ENCODE data around the gene OR6K3. TPM values are rescaled to one million over a fixed set of nuclear protein-coding genes. Genes with fewer than 3 reads are reported as not detected.
"Not testable (repeated sequence)": the region's sequence is repeated elsewhere in the genome, so short reads cannot be mapped to it uniquely, and the experiment has no call there.

The OR6K3 gene
- total RNA-seq = not detected in 2 replicates

GRCh38 chr1:158720620-158721019 is at the start of gene OR6K3:
TSS of gene OR6K3 (minus strand) at chr1:158720720. CDS start at chr1:158718115, 2,605 bp downstream.
- DNase-seq (ENCODE audit: low read depth, low spot score) = no peak

- DNase-seq (ENCODE audit: low read depth, low spot score) = no peak
These were observed 33.9 kb upstream of the OR6K3 start, which contains the start of gene OR6K6 for GRCh38 chr1:158754420-158754819. TSS of gene OR6K6 (plus strand) at chr1:158754720. CDS start at chr1:158754888, 168 bp downstream.

GRCh38 chr1:158752155-158752712 is 31.7 kb upstream of the OR6K3 start:
- no peak for DNase-seq (ENCODE audit: low read depth, low spot score)

GRCh38 chr1:158735848-158736247 is 15.3 kb upstream of the OR6K3 start:
- no peak for DNase-seq (ENCODE audit: low read depth, low spot score)

GRCh38 chr1:158732524-158732923 is 12.0 kb upstream of the OR6K3 start:
- no peak for DNase-seq (ENCODE audit: low read depth, low spot score)

- no peak for DNase-seq (ENCODE audit: low read depth, low spot score)
These were observed 11.2 kb upstream of the OR6K3 start for GRCh38 chr1:158731707-158732106.

GRCh38 chr1:158730453-158730852 is 9.9 kb upstream of the OR6K3 start:
- no peak for DNase-seq (ENCODE audit: low read depth, low spot score)

GRCh38 chr1:158728510-158729225 is 8.1 kb upstream of the OR6K3 start:
- DNase-seq (ENCODE audit: low read depth, low spot score) = no peak

GRCh38 chr1:158724442-158724841 is 3.9 kb upstream of the OR6K3 start:
- no peak for DNase-seq (ENCODE audit: low read depth, low spot score)

- DNase-seq (ENCODE audit: low read depth, low spot score) = no peak
These were observed 856 bp downstream of the OR6K3 start for GRCh38 chr1:158719664-158720063.

GRCh38 chr1:158717344-158717743 is 3.2 kb downstream of the OR6K3 start:
- DNase-seq (ENCODE audit: low read depth, low spot score) = no peak

- no peak for DNase-seq (ENCODE audit: low read depth, low spot score)
These were observed 4.2 kb downstream of the OR6K3 start for GRCh38 chr1:158716335-158716734.

GRCh38 chr1:158714754-158715153 is 5.8 kb downstream of the OR6K3 start:
- no peak for DNase-seq (ENCODE audit: low read depth, low spot score)

- no peak for DNase-seq (ENCODE audit: low read depth, low spot score)
These were observed 9.4 kb downstream of the OR6K3 start for GRCh38 chr1:158711098-158711497.

- DNase-seq (ENCODE audit: low read depth, low spot score) = no peak
These were observed 14.4 kb downstream of the OR6K3 start for GRCh38 chr1:158706096-158706495.

- no peak for DNase-seq (ENCODE audit: low read depth, low spot score)
These were observed 20.0 kb downstream of the OR6K3 start, which contains the start of gene OR6K2 for GRCh38 chr1:158700552-158700951. TSS of gene OR6K2 (minus strand) at chr1:158700652. CDS start at chr1:158700652, 0 bp downstream.

GRCh38 chr1:158694596-158694995 is 25.9 kb downstream of the OR6K3 start:
- DNase-seq (ENCODE audit: low read depth, low spot score) = no peak

GRCh38 chr1:158692356-158692755 is 28.2 kb downstream of the OR6K3 start:
- DNase-seq (ENCODE audit: low read depth, low spot score) = no peak

- DNase-seq (ENCODE audit: low read depth, low spot score) = no peak
These were observed 28.6 kb downstream of the OR6K3 start for GRCh38 chr1:158691907-158692306.

- not testable (repeated sequence) for DNase-seq (ENCODE audit: low read depth, low spot score)
These were observed 29.4 kb downstream of the OR6K3 start for GRCh38 chr1:158691149-158691548.

GRCh38 chr1:158689875-158690274 is 30.6 kb downstream of the OR6K3 start:
- no peak for DNase-seq (ENCODE audit: low read depth, low spot score)

GRCh38 chr1:158689110-158689509 is 31.4 kb downstream of the OR6K3 start:
- no peak for DNase-seq (ENCODE audit: low read depth, low spot score)

- not testable (repeated sequence) for DNase-seq (ENCODE audit: low read depth, low spot score)
These were observed 32.2 kb downstream of the OR6K3 start for GRCh38 chr1:158688343-158688742.
